ENCODE measurements around the gene LAMA2.

DNA sequence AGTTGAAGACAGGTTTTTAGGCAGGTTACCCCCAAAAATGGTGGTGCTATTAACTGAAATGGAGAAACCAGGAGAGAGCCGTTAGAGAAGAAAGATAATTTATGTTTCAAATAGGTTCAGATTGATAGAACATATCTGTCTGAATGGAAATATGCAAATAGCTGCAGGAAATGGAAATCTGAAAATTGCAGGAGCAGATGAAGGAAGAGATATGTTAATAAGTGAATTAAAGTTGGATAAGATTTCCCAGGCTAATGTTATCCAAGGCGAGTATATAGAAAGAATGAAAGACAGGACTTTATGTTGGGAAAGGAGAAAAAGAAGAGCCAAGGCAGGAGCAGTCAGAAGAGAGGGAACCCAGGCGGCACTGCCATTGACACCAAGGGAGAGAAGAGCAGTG, 461.4 kb downstream of the LAMA2 start:
- TF ChIP-seq, protein P1, sequence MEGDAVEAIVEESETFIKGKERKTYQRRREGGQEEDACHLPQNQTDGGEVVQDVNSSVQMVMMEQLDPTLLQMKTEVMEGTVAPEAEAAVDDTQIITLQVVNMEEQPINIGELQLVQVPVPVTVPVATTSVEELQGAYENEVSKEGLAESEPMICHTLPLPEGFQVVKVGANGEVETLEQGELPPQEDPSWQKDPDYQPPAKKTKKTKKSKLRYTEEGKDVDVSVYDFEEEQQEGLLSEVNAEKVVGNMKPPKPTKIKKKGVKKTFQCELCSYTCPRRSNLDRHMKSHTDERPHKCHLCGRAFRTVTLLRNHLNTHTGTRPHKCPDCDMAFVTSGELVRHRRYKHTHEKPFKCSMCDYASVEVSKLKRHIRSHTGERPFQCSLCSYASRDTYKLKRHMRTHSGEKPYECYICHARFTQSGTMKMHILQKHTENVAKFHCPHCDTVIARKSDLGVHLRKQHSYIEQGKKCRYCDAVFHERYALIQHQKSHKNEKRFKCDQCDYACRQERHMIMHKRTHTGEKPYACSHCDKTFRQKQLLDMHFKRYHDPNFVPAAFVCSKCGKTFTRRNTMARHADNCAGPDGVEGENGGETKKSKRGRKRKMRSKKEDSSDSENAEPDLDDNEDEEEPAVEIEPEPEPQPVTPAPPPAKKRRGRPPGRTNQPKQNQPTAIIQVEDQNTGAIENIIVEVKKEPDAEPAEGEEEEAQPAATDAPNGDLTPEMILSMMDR (IDR thresholded peaks at IDR 0.05) = no peak
- no peak for TF ChIP-seq POLR2A (IDR thresholded peaks at IDR 0.05)

Data from suprapubic skin (tissue), 3 donors.